ENCODE measurements around the gene INPP1.
A peak's percentile ranks its signal among the peaks of the same experiment; 100 is the strongest.

INPP1 gene

GRCh38 chr2:190361572-190361971 lies 18.2 kb downstream of the INPP1 start:
- DNase-seq = no peak

GRCh38 chr2:190362894-190363293 lies 19.5 kb downstream of the INPP1 start:
- DNase-seq = no peak

DNA sequence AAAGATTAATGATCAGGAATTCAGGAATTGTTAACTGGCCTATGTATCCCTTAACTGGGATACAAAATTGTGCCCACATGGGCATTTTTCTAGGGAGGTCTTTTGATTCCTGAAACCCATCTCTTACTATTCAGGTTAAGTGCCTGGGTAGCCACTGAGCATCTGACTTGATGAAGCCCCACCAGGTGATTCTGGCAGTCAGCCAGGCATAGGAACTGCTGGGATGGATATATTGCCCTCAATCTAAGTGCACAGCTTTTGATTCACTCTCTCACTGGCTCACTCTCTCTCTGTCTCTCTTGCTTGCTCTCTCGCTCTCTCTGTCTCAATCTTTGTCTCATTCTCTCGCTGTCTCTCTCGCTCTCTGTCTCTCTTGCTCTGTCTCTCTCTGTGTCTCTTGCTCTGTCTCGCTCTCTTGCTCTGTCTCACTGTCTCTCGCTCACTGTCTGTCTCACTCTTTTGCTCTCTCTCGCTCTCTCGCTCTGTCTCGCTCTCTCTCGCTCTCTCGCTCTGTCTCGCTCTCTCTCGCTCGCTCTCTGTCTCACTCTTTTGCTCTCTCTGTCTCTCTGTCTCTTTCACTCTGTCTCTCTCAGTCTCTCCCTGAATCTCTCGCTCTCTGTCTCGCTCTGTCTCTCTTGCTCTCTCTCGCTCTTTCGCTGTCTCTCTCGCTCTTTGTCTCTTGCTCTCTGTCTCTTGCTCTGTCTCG lies 22.3 kb downstream of the INPP1 start:
- no peak for DNase-seq

- no peak for DNase-seq
Observed at GRCh38 chr2:190366248-190366753, 22.9 kb downstream of the INPP1 start.

- no peak for DNase-seq
Observed at GRCh38 chr2:190367091-190367490, 23.7 kb downstream of the INPP1 start.

- DNase-seq = no peak
Observed at GRCh38 chr2:190369635-190370034, 26.2 kb downstream of the INPP1 start.

DNA sequence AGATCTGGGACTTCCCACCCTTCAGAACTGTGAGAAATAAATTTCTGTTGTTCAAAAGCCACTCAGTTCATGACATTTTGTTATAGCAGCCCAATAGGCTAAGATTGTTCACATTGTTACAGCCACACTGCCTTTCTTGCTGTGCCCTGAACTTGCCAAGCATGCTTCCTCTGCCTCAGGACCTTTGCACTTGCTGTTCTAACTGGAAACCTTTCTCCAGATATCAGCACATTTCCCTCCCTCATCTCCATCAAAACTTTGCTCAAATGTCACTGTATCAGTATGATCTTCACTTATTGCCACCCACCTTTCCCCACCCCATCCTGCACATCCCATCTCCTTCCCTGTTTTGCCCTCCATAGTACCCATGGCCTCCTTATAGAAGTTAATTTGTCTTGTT lies 32.7 kb downstream of the INPP1 start:
- DNase-seq = no peak

GRCh38 chr2:190376591-190377245 lies 33.3 kb downstream of the INPP1 start:
- no peak for DNase-seq

DNA sequence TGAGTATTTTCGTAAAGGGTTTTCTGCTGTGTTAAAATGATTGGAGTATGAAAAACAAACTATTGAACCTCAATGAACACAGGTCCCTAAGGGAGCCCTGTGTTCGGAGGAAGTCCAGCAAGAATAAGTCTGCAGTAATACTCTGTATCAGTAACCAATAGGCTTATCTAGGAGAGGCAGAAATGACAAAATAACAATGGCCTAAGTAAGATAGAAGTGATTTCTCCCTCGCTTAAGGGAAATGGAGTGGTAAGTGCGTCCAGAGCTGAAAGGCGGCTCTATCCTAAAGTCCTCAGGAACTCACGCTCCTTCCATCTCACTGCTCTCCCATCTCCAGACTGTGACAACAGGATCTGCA lies 35.5 kb downstream of the INPP1 start:
- DNase-seq = no peak

- DNase-seq = no peak
Observed at GRCh38 chr2:190379249-190379964, 36.0 kb downstream of the INPP1 start.

DNA sequence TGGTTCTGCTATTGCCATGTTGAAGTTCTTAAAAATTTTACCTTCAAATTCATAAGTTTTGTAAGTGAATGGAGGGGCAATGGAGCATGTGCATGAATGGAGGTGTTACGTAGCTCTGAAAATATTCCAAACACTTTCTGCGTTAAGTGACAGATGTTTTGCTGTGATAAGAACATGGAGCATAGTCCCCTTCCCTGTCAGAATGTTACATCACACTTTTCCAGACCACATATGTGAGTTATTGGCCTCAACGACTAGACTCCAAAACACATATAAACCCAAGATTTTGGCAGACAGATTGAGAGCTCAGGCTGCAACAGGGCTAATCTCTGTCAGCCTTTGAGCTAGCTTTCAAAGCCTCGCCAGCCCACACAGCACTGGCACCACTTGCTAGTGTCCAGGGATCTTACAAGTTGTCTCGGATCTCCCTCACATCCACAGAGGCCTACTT lies 37.6 kb downstream of the INPP1 start:
- DNase-seq = no peak

DNA sequence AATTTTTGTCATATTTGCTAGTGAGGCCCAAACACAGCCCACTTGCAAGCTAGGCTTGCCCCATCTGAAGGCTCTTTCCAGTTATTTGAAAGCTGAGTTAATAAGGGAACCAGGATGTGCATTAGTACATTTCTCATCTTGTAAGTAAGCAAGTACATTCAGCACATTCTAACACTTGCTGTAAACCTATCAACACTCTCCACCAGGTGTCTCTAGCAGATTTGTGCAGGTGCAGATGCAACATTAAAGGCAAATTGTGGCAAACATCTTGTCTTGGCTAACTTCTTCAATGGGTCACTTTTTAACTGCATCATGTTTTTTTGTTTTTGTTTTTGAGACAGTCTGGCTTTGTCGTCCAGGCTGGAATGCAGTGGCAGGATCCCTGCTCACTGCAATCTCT lies 39.5 kb downstream of the INPP1 start:
- peak in 6 of 56 donors; percentile 2 to 33 (median 8) for DNase-seq

GRCh38 chr2:190387422-190387821 lies 44.0 kb downstream of the INPP1 start:
- no peak for DNase-seq

- no peak for DNase-seq
Observed at GRCh38 chr2:190396271-190396670, 52.9 kb downstream of the INPP1 start.

GRCh38 chr2:190402986-190403603 lies 59.7 kb downstream of the INPP1 start:
- no peak for DNase-seq

- peak in 8 of 56 donors; percentile 13 to 63 (median 32) for DNase-seq
Observed at GRCh38 chr2:190404487-190404886, 61.1 kb downstream of the INPP1 start.

- DNase-seq = no peak
Observed at GRCh38 chr2:190405070-190405469, 61.7 kb downstream of the INPP1 start.

DNA sequence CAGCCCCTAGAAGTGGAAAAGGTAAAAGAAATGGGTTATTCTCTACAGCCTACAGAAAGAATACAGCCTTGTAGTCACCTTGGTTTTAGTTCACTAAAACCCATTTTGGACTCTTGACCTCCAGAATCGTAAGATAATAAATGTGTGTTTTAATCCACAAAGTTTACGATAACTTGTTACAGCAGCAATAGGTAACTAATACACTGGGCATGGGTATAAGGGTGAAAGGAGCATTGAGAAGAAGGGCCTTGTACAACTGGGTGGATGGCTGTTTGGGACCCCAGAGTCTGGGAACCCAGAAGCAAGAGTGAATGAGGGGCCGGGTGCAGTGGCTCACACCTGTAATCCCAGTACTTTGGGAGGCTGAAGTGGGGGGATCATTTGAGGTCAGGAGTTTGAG lies 62.6 kb downstream of the INPP1 start:
- DNase-seq = no peak

DNA sequence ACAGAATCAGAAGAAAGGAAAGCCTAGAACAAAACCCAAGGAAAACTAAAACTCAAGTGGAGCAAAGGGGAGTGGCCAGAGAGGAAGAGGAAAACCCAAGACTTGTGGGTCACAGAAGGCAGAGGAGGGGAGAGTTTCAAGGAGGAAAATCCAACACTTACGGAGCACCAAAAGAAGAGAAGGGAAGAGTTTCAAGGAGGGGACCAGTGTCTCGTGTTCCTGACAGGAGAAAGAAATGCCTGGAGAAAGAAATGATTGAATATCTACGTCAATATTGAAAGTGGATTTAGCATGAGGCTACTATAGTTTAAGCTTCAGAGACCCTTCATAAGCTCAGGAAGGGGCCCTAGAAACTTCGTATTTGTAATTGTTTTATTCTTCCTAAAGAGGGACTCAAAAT lies 63.4 kb downstream of the INPP1 start:
- DNase-seq = no peak

- peak in 1 of 56 donors; percentile 60 for DNase-seq
Observed at GRCh38 chr2:190407246-190407661, 63.9 kb downstream of the INPP1 start.

DNA sequence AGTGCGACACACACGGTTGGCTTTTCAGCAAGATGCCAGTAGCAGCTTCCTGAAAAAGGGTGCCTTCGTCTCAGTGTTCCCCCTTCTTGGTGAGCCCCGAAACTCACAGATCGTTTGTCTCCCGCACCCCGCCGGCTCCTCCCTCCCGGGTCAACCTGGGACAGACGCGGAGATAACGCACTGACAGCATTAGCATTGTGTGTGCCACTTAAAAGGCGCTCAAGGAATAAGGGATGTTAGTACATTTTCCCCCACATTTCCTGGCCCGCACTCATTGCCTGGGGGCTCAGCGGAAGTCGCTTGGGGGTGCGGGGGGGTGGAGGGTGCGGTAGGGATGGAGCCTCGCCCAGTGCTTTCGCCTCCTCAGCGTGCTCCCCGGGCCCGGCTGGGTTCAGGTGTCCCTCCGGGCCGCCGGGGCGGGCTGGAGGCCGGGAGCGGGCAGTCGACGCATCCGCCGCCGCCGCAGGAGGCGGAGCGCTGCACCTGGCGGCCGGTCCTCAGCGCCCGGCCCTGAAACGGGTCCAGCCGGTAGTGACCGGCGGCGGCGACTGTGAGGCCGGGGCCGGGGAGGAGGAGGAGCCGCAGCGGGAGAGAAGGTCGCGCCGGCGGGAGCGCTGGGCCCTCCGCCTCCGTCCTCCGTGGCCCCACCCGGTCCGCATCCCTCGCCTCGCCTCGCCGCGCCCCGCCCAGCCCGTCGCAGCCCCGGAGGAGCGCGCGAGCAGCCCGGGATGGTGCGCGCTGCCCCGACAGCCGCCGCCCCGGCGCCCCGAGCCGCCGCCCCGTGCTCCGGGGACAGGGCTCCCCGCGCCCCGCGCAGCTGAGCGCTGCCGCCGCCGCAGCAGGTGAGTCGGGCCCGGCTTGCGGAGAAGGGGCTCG lies 64.5 kb downstream of the INPP1 start, which contains the start of gene MFSD6:
Gene MFSD6 (plus strand): TSS at position 694 of the 876 bp plus-strand sequence. CDS start 27,675 bp downstream, outside the sequence.
- DNase-seq = peak in 41 of 56 donors; percentile 5 to 76 (median 59)

All from nucleus accumbens (tissue), 56 donors.